Fibroblast of lung (primary cell): ENCODE data around the gene CARS2. TPM values are rescaled to one million over a fixed set of nuclear protein-coding genes. Genes with fewer than 3 reads are reported as not detected.

ENCODE experiments used
- DNase-seq, 2 donors: peaks; one replicate each; pipeline versions ENCODE4 v3.0.0 to v3.0.0-alpha.2; 2010; ENCODE audit warnings: low read depth in 2 of 2
- H2AFZ ChIP-seq: 2 replicates; pipeline ENCODE4 v1.5.1; 2012; ENCODE audit warnings: low read length, control low read depth, inconsistent platforms
- H3K27ac ChIP-seq: 2 replicates; pipeline ENCODE4 v1.5.1; 2011; ENCODE audit warnings: low read length, control low read depth; ENCODE audit not compliant: insufficient read depth
- H3K27me3 ChIP-seq: 2 replicates; pipeline ENCODE4 v1.5.1; 2011; ENCODE audit warnings: mild to moderate bottlenecking, low read length; ENCODE audit not compliant: control insufficient read depth, insufficient read depth
- H3K36me3 ChIP-seq: 2 replicates; pipeline ENCODE4 v1.5.1; 2011; ENCODE audit warnings: low read length; ENCODE audit not compliant: control insufficient read depth, insufficient read depth
- H3K4me1 ChIP-seq: 2 replicates; pipeline ENCODE4 v1.5.1; 2011; ENCODE audit warnings: low read length; ENCODE audit not compliant: control insufficient read depth, insufficient read depth; ENCODE audit errors: extremely low read depth
- H3K4me2 ChIP-seq: 2 replicates; pipeline ENCODE4 v1.5.1; 2011; ENCODE audit warnings: low read length, control low read depth; ENCODE audit not compliant: insufficient read depth; ENCODE audit errors: extremely low read depth
- H3K4me3 ChIP-seq, 4 experiments: fragments of 200-600 bp in 1 of 4; sonication (generic) in 1 of 4; replicated peaks in 1 of 4; 2 replicates each; pipeline ENCODE4 v1.5.1; 2011 to 2016; ENCODE audit warnings: low read length in 4 of 4, low read depth in 3 of 4, mild to moderate bottlenecking in 3 of 4, control low read depth in 2 of 4, inconsistent platforms in 1 of 4, mixed read lengths in 1 of 4; ENCODE audit not compliant: insufficient read depth in 1 of 4; ENCODE audit errors: control extremely low read depth in 1 of 4
- H3K79me2 ChIP-seq: 2 replicates; pipeline ENCODE4 v1.5.1; 2012; ENCODE audit warnings: mild to moderate bottlenecking, low read length, inconsistent platforms; ENCODE audit not compliant: control insufficient read depth, insufficient read depth
- H3K9ac ChIP-seq: 2 replicates; pipeline ENCODE4 v1.5.1; 2011; ENCODE audit warnings: mild to moderate bottlenecking, low read length, control low read depth; ENCODE audit not compliant: insufficient read depth
- H3K9me3 ChIP-seq: 2 replicates; pipeline ENCODE4 v1.5.1; 2012; ENCODE audit warnings: low read depth, low read length; ENCODE audit not compliant: control insufficient read depth, insufficient read depth
- H4K20me1 ChIP-seq: 2 replicates; pipeline ENCODE4 v1.5.1; 2011; ENCODE audit warnings: low read length; ENCODE audit not compliant: control insufficient read depth, insufficient read depth; ENCODE audit errors: extremely low read depth
- CTCF ChIP-seq, 2 donors: IDR thresholded peaks in 1 of 2; conservative IDR thresholded peaks in 1 of 2; 1 replicate in 1 of 2; 2 replicates in 1 of 2; pipeline ENCODE4 v1.5.1; 2011 to 2012; ENCODE audit warnings: low read length in 2 of 2, control low read depth in 1 of 2, inconsistent platforms in 1 of 2, low read depth in 1 of 2, mild to moderate bottlenecking in 1 of 2
- EZH2 ChIP-seq: IDR thresholded peaks from 2 replicates; pipeline ENCODE4 v1.5.1; 2012; ENCODE audit warnings: low read length, control low read depth, mild to moderate bottlenecking; ENCODE audit errors: missing control alignments
- polyA plus RNA-seq, 2 donors: library from polyadenylated mRNA; depleted of rRNA in 1 of 2; stranded (reverse) in 1 of 2; unstranded in 1 of 2; fragments of >200 nt; gene quantifications; 2 replicates each; pipeline ENCODE4 v1.2.1, GENCODE V29; 2011 to 2012; ENCODE audit warnings: missing spikeins in 1 of 2
- total RNA-seq: library from RNA; depleted of rRNA; stranded (reverse); fragments of >200 nt; gene quantifications from 2 replicates; pipeline ENCODE4 v1.2.1, GENCODE V29; 2014

The CARS2 gene
- total and polyA plus RNA-seq, 2 donors (not counting 1 experiment from before 2014, with no cell fraction given): 64.7 to 127 TPM

GRCh38 chr13:110716247-110716515 is 10.3 kb upstream of the CARS2 start:
- Histone ChIP-seq H4K20me1 (no peaks in the 10 kb centered on the region), H3K4me2 (peak overlapping the region; percentile 92)
- TF ChIP-seq EZH2 (no peak), CTCF (conservative IDR thresholded peaks at IDR 0.05 in 1 of 2, IDR thresholded peaks at IDR 0.05 in 1 of 2; ENCODE audit: low read depth in 1 of 2, low read length in 2 of 2) (no peak)

GRCh38 chr13:110715395-110716246 is 9.7 kb upstream of the CARS2 start:
- H3K79me2 ChIP-seq: peaks cover 52% of the 10 kb centered on the region
- TF ChIP-seq EZH2 (no peak), CTCF (conservative IDR thresholded peaks at IDR 0.05 in 1 of 2, IDR thresholded peaks at IDR 0.05 in 1 of 2; ENCODE audit: low read depth in 1 of 2, low read length in 2 of 2) (peak; percentile 2 to 15)
- no peaks in the 10 kb centered on the region for H3K9me3 ChIP-seq
- peaks cover 3% of the 10 kb centered on the region for H3K4me1 ChIP-seq
- H3K27ac ChIP-seq: peak overlapping the region; percentile 90
- H3K9ac ChIP-seq: peak overlapping the region; percentile 90
- no peaks in the 10 kb centered on the region for H4K20me1 ChIP-seq
- peaks cover 6% of the 10 kb centered on the region for H3K36me3 ChIP-seq
- no peaks in the 10 kb centered on the region for H3K27me3 ChIP-seq
- peak overlapping the region; percentile 92 for H3K4me2 ChIP-seq
- peak overlapping the region; percentile 45 for H2AFZ ChIP-seq
- peak overlapping the region; percentile 88 to 99 (median 97) for H3K4me3 ChIP-seq
- peak; percentile 100 for DNase-seq

More at GRCh38 chr13:110716247-110716515, 10.3 kb upstream of the CARS2 start:
- no peaks in the 10 kb centered on the region for H3K27me3 ChIP-seq
- H3K9ac ChIP-seq: peak overlapping the region; percentile 90
- no peaks in the 10 kb centered on the region for H3K9me3 ChIP-seq
- H3K4me3 ChIP-seq: peak overlapping the region; percentile 84 to 99 (median 97)
- peaks cover 3% of the 10 kb centered on the region for H3K4me1 ChIP-seq
- H2AFZ ChIP-seq: peak overlapping the region; percentile 45
- H3K79me2 ChIP-seq: peaks cover 52% of the 10 kb centered on the region
- peaks cover 6% of the 10 kb centered on the region for H3K36me3 ChIP-seq
- DNase-seq: peak; percentile 10 to 48
- H3K27ac ChIP-seq: peak overlapping the region; percentile 90

- no peaks in the 10 kb centered on the region for H3K27me3 ChIP-seq
- peaks cover 3% of the 10 kb centered on the region for H3K4me1 ChIP-seq
- H4K20me1 ChIP-seq: no peaks in the 10 kb centered on the region
- peak overlapping the region; percentile 40 to 94 (median 83) for H3K4me3 ChIP-seq
- H2AFZ ChIP-seq: no peak overlapping the region
- H3K36me3 ChIP-seq: peaks cover 6% of the 10 kb centered on the region
- peaks cover 48% of the 10 kb centered on the region for H3K79me2 ChIP-seq
- H3K9me3 ChIP-seq: no peaks in the 10 kb centered on the region
- H3K4me2 ChIP-seq: peak overlapping the region; percentile 59
- DNase-seq: peak; percentile 41 to 44
- TF ChIP-seq EZH2 (no peak), CTCF (conservative IDR thresholded peaks at IDR 0.05 in 1 of 2, IDR thresholded peaks at IDR 0.05 in 1 of 2; ENCODE audit: low read depth in 1 of 2, low read length in 2 of 2) (peak; percentile 12)
- peak overlapping the region; percentile 78 for H3K27ac ChIP-seq
- peak overlapping the region; percentile 79 for H3K9ac ChIP-seq
Measured at GRCh38 chr13:110714797-110715394, 9.0 kb upstream of the CARS2 start.
